GM18517 (cell line): ENCODE results near the gene HAS3.

ENCODE experiments used
- ATAC-seq: cut with Tn5 transposase; IDR thresholded peaks from one replicate; pipeline ENCODE4 v1.9.1; 2021; ENCODE audit warnings: mild to moderate bottlenecking, moderate library complexity; ENCODE audit not compliant: unreplicated experiment

The HAS3 gene

DNA sequence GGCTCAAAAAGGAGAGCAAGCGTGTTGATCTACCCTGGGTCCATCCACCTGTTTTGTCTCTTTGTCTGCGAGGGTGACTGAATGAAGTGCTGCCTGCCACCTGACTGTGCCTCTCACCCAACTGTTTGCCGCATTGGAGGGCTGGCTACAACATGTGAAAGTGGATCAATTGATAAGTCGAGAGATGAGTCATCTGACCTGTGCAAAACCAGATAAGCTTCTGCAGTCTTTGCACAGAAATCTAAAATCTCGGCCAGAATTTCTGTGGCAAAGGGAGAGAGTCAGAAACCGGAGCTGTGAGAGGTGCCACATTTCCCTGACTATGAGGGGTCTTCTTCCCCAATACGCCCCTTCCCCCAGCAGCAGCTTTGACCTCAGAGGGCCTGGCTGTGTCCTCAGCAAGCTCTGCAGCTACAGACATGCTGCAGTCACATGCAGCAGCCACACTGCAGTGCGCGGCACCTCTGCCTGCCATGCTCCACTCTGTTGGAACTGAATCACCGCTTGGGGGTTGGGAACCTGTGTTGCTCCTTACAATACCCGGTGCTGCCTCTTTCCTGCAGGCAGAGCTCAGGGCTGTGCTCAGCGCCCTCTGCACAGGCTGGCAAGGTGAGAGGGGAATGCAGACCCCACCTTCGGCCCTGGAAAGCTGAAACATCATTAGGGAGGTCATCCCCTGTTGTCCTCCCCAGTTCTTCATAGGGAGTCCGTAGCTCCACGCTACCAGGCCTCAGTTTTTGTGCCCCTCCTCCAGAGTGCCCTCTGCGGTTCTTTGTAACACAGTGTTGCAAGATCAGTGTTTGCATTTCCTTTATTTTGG is 16.2 kb upstream of the HAS3 start:
- no peak for ATAC-seq

DNA sequence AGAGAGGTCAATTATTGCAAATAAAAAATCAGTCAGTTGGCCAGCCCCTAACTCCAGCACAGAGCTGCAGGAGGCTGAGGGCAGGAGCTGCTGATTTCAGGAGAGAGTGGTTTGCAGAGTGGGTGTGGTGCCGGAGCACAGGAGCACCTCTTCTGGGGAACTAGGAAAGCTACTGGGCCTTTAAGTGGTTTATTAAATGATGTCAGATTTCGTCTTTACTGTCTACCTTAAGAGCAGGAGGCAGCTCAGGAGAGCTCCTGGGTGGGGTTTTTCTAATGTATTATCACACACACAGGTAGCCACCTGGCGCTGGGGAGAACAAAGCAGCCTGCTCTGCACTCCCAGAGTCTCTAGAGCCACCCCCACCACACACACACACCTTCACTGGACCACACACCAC is 11.5 kb upstream of the HAS3 start:
- no peak for ATAC-seq

DNA sequence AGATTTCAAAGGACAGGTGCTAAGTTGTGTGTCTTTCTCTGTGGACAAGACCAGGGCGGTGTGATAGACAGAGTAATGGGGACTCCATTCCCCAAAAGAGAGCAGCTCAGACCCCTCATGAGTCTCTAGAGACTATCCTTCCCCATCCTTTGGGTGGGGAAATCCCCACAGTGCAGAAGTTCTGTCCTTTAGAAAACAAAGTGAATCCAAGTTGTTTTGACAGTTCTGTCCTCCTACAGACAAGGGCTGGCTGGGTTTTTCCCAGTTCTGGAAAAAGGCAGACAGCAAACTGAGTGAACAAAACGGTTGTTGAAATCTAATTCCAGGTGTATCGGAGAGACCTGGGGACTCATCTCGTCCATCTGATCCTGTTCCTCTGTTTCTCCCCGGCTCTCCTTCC is 11.0 kb upstream of the HAS3 start:
- ATAC-seq = no peak

DNA sequence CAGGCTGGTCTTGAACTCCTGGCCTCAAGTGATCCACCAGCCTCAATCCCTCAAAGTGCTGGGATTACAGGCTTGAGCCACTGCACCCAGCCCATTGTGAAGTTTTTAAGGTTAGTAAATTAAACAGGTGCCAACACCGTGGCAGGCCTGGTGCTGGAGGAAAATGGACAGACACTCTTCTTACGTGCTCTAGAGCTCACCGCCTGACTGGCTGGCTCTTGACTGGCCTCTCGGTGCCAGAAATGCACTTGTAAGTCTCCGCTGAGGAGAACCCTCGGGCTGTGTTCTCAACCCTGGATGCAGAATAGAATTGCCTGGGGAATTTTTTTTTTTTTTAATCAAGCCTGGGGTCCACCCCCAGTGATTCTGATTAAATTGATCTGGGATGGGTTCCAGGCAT is 10.3 kb upstream of the HAS3 start:
- no peak for ATAC-seq

DNA sequence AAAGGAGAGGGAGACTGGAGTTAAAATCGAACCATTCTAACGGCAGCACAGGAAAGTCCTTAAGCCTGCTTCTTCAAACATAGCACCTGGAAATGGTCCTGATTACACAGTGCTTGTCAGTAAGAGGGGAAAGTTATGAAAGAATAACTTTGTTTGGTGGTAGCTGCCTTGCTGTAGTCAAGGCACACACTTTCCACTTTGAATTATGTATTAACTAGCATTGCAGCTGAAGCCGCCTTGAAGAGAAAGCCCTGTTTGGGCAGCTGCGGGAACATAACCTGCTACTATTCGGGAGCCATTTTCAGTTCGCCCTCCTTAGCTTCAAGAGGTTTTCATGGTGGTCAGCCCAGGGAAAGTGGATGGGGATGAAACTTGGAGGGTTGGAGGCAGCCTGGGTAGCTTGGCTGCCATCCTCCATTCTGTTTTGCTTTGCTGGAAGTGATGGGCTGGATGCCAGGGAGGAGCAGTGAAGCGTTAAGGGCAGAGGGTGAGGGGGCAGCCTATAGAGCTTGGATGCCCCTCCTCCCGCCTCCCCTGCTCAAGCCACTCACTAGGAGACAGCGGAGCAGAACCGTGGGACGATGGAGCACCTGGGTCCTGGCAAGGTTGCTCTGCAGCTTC is 5.3 kb upstream of the HAS3 start:
- ATAC-seq = no peak

DNA sequence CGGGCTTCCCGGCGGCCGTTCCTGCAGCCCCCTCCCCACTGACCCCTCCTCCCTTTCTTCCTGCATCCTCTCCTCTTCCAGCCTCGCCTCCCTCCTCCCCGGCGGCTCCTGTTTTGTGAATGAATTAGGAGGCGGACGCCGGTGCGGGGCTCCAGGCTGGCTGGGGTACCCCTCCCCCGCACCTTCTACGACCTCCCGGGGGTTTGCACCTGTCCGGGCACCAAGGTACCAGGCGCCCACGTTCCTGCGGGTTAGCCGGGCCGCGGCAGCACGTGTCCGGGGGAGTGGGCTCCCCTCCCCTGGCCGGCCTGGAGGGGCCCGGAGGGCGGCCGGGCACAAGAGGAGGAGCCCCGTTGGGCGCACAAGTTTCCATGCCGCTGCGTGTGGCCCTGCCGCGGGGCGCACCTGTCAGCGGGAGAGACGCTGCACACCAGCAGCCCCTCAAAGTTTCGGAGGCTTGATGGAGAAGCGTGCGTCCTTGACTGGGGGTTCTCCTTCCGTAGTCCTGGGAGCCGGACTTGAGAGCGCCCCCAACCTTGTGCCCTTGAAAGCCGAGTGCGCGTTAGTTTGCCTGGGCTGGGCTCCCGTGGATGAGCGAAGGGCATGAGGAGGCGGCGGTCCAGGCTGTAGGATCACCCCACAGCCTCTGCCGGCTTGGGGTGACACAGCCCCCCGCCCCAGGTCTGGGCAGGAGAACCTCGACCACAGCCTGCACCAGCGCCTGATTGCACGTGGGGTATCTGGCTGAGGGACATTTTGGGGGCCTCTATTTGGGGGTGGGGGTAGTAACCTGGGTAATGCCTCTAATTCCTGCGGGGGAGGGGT is 1.2 kb downstream of the HAS3 start:
- ATAC-seq = no peak

DNA sequence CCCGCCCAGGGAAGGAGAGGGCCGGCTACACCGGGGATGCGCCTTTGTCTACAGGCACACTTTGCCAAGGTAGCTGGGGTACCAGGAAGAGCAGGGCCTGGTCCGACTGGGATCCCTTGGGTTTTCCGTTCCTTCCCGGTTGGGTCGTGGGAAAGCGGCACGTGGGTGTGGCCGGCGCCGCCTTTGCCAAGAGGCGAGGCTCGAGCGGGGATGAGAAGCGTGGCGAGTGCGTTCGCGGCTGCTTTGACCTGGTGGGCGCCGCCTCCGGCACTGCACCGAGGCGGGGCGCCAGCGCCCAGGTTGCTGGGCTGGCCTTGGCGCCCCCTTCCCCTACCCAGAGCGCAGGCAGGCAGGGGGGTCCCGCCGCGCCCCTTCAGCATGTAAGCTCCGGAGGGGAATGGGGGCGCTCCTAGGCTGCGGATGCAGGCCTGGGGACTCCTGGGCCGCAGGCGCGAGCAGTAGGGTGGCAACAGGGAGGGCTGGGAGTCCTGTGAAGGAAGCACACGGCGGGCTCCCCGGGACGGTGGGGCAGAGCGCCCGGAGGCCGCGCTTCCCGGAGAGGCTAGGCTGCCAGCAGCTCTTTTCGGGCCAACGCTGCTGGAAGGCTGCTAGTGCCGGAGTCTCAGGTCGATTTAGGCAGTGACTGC is 2.0 kb downstream of the HAS3 start:
- ATAC-seq = no peak

DNA sequence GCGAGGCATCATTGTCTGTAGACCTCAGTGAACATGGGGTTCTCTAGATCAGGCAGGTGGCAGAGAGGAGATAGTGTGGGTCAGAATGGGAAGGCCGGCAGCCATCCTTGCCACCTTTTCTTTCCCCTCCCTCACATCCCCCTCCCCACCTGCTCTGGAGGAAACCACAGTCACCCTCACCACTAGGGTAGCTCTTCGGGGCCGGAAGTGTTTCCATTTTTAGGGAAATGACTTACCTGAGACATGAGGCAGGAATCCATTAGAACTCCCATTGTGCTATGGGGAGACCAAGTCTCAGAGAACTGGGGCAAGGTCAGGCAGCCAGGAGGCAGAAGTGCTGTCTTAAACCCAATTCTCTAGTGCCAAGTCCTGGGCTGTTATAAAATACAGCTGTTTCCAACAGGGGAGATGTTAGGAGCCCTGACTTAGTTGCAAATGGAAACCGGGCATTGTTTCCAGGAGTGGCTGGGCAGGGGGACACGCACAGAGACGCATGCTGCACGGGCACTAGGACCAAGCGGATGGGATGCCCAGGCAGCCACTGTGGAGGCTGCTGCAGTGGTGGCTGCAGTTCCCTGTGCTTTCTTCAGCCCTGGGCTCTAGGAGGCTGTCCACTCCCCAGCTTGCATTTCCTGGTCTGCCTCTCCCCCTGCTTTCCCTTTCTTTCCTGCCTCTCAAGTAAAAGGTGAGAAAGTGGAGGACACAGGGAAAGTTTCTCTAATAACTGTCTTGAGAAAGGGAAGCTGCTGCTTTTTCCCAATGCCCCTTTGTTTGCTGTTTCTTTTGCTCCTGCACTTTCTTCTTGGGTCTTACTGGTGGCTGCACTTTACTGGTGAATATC is 2.8 kb downstream of the HAS3 start:
- no peak for ATAC-seq

DNA sequence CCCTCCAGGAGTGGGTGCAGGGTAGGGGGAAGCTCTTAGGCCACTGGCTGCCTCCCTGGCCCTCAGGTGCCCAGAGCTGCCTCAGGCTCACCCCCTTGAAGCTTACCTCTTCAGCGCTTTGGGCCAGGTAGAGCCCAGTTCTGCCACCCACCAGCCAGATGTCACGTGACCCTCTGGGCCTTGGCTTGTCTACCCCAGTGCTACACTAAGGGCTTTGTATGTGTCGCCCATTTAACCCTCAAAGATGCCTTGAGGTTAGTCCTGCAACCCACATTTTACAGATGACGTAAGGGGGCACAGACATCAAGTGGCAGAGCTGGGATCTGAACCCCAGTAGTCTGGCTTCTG is 3.4 kb downstream of the HAS3 start:
- no peak for ATAC-seq

DNA sequence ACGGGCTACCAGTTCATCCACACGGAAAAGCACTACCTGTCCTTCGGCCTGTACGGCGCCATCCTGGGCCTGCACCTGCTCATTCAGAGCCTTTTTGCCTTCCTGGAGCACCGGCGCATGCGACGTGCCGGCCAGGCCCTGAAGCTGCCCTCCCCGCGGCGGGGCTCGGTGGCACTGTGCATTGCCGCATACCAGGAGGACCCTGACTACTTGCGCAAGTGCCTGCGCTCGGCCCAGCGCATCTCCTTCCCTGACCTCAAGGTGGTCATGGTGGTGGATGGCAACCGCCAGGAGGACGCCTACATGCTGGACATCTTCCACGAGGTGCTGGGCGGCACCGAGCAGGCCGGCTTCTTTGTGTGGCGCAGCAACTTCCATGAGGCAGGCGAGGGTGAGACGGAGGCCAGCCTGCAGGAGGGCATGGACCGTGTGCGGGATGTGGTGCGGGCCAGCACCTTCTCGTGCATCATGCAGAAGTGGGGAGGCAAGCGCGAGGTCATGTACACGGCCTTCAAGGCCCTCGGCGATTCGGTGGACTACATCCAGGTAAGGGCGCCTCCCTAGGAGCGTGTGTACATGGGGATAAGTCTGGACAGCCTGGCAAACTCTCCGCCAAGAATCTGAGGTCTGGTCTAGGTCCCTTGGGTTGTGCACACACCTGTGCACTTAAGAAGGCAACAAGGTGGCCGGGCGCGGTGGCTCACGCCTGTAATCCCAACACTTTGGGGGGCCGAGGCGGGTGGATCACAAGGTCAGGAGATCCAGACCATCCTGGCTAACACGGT is 4.2 kb downstream of the HAS3 start:
- ATAC-seq = no peak

DNA sequence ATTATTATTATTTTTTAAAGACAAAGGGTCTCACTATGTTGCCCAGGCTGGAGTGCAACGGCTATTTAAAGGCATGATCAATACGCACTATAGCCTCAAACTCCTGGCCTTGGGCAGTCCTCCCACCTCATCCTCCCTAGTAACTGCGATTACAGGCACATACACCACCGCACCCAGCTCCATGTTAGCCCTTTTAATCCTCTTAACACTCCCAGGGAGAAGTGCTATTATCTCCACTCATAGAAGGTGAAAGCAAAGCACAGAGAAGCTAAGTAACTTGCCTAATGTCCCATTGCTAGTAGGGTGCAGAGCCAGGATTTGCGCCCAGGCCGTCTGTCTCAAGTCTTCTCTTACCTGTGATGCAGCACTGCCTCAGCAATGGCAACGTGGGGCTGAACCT is 5.0 kb downstream of the HAS3 start:
- no peak for ATAC-seq

DNA sequence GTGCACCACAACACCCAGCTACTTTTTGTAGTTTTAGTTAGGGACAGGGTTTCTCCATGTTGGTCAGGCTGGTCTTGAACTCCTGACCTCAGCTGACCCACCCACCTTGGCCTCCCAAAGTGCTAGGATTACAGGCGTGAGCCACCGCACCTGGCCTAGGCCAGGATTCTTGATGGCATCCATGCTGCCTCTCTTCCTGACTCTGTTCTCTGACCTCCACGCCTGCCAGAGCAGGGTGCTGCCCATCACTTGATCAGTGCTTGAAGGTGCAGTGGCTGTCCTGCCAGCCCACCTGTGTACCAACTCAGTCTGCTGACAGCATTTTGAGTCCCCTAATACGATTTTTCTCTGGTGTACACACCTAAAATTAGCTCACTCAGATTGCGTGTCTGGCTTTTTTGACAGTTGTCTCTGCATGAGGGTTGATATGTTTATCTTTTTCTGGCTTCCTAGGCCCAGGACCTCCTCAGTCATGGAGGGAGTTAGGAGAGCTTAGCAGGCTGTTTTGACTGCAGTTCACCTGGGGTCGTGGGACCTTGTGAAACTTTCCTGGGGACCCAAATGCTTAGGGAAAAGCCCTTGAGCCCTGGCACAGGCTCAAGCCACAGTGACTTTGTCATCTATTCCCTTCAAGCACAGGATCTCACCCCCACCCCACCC is 5.9 kb downstream of the HAS3 start:
- ATAC-seq = no peak

DNA sequence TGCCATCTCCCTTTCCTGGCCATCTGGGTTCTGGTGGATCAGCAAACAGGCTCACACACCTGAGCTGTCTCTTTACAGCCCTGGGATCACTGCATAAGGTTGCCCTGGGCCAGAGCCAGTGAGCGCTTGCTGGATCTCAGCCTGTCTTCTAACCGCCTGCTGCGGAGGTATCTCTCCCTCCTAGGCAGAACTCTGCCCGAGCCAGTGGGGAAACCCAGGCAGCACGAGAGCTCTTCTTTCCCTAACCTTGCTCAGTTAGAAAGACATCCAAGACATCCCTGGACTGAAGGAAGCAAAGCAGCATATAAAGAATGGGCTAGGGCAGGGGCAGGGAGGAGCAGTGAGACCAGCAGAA is 6.4 kb downstream of the HAS3 start:
- ATAC-seq = no peak

DNA sequence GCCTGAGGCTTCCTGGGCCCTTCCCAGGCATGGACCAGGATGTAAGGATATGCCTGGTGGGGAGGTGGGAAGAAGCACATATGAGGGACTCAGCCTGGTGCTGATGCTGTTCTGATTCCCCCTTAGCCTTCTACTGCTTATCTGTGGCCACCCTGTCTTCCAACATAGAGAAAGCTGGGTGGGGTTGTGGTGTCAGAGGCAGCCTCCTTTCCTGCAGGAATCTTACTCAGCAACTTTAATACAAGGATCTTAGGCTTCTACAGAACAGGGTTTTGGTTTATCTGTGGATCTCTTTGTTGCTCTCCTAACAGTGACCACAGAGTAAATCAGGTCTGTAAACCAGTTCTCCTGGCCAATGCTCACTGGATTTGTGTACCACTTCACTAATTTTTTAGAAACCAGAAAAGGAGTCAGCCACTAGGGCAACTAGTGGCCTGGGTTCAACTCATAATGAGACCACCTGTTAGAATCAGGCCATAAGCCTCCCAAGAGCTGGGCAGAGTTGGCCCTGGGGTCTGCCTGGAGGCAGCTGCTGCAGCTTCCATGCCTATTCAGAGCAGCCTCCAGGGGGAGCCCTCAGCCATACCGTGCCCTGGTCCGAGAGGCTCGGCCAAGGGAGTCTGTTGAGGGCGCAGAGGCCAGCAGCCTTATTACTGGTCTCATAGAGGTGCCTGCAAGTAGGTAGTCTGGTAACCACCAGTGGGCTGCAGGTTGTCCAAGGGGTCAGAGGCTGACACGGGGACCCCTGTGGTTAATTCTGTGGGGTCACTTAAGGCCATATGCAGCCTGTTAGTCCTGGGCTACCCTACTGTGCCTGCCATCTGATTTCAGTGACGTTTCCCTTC is 7.1 kb downstream of the HAS3 start:
- no peak for ATAC-seq

DNA sequence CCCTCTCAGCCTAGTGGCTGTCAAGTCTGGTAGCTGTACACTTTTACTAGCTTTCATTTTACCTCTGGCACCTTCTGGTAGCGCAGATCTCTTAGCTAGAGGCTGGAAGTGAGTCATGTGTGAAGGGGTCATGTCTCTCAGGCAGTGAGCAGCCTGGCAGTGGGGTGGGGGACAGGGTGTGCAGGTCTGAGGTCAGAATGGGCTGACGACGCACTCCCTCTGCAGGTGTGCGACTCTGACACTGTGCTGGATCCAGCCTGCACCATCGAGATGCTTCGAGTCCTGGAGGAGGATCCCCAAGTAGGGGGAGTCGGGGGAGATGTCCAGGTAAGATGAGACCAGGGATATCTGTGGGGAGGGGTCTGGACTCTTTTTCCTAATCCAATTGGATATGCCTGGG is 7.8 kb downstream of the HAS3 start:
- ATAC-seq = no peak

DNA sequence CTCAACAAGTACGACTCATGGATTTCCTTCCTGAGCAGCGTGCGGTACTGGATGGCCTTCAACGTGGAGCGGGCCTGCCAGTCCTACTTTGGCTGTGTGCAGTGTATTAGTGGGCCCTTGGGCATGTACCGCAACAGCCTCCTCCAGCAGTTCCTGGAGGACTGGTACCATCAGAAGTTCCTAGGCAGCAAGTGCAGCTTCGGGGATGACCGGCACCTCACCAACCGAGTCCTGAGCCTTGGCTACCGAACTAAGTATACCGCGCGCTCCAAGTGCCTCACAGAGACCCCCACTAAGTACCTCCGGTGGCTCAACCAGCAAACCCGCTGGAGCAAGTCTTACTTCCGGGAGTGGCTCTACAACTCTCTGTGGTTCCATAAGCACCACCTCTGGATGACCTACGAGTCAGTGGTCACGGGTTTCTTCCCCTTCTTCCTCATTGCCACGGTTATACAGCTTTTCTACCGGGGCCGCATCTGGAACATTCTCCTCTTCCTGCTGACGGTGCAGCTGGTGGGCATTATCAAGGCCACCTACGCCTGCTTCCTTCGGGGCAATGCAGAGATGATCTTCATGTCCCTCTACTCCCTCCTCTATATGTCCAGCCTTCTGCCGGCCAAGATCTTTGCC is 9.0 kb downstream of the HAS3 start:
- ATAC-seq = no peak

DNA sequence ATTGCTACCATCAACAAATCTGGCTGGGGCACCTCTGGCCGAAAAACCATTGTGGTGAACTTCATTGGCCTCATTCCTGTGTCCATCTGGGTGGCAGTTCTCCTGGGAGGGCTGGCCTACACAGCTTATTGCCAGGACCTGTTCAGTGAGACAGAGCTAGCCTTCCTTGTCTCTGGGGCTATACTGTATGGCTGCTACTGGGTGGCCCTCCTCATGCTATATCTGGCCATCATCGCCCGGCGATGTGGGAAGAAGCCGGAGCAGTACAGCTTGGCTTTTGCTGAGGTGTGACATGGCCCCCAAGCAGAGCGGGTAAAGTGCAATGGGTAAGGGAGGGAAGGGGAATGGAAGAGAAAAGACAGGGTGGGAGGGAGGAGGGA is 9.5 kb downstream of the HAS3 start:
- no peak for ATAC-seq

DNA sequence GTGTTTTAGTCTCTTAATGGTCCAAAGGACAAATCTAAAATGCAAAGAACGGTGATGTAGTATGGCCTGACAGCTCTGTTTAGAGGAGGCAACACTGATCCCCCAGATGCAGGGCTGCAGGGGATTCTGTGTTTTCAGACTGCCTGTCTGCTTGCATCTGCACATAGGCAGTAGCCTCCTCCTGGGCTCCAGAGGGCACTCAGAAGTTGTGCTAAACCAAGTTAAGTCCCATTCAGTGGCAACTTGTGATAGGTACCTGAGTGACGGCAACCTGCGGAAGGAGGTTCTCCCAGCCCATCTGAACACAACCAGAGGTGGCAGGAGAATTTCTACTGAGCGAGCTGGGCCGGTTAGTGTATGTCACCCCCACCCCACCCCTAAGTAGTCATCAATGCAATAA is 9.9 kb downstream of the HAS3 start:
- ATAC-seq = no peak
